ENCODE measurements around the gene BTBD9.

BTBD9 gene

DNA sequence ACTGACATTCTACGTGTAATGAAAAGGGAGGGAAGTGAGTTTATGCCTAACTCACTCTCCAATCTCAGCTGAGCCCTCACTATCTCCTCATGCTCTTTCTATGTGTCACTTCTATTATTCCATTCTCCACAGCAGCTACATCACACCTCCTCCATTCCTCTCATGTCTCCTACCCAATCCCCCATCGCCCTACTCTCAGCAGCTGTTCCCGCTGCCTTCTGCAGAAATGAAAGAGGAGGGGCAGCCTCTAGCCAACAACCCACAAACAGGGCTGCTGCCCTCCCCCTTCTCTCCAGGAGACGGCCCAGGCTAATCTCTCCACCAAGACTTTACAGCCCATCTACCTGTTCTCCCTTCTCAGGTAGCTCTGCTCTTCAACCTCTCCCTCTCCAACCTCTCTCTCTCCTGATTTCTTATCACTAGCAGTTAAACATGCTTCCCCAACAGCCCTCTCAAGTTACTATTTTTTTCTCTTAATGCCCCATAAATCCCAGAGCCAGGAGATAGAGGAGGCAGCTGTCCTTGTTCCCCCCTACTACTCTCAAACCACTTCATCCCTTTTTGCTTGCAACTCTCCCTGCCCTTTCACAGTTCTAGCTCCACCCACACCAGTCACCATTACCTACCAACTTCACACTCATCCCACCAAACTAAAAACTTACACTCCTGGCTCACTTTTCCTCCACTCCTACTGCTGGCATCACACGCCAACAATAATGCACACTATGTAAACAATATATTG lies 136.5 kb downstream of the BTBD9 start:
- no peak for DNase-seq

GRCh38 chr6:38502423-38502822 lies 137.3 kb downstream of the BTBD9 start:
- DNase-seq = no peak

DNA sequence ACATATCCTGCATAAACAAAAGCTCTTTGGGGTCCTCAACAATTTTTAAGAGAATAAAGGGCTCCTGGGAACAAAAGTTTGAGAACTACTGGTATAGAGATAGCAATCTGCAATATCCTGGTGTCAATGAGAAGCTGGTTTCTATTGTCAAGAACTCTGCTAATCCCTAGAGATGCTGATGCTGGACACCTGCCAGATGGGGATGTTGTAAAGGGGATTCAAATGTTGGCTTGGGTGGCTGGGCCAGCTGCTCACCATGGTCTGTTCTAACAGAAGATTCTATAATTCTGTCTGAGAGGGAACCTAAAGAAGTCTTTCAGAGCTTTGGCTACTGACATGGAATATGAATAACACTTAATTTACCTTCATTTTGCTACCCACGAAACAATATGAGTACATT lies 137.8 kb downstream of the BTBD9 start:
- DNase-seq = no peak

GRCh38 chr6:38499529-38500096 lies 140.1 kb downstream of the BTBD9 start:
- DNase-seq = no peak

GRCh38 chr6:38498805-38499445 lies 140.8 kb downstream of the BTBD9 start:
- DNase-seq = no peak

DNA sequence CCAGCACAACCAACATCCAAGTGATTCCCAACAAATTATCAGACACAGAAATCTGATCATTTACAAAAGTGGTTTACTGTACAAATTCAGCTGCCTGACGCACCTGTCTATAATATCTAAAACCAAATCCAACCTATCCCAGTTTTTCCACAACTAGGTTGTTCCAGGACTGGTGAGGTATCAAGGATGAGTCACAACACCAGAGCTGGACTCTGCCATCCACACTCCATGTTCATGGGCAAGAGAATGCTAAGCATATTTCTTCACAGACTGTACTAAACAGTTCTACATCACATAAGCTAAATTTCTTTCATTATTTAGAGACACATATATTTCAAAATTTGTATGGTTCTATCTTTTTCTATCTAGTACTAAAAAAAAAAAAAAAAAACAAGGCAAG lies 141.6 kb downstream of the BTBD9 start:
- no peak for DNase-seq

DNA sequence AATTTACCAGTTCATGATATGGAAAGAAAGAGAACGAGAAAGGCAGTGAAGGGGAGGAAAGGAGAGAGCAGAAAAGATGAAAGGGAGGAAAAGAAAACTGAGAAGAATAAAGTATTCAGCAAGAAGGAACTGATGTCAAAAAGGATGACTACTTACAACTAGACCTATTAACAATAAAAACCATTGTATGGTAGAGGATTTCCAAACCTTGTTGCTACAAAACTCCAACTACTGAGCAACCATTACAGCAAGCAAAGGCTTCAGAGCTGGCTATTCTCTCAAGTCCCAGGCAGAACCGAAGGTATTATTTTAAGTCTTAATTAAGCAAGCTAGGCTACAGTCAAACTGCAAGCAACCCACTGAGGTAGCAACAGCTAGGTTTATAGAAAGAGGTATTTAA lies 142.2 kb downstream of the BTBD9 start:
- DNase-seq = no peak

- peak; percentile 5 for DNase-seq
Observed at GRCh38 chr6:38495922-38496635, 143.7 kb downstream of the BTBD9 start.

GRCh38 chr6:38495518-38495917 lies 144.2 kb downstream of the BTBD9 start:
- DNase-seq = no peak

DNA sequence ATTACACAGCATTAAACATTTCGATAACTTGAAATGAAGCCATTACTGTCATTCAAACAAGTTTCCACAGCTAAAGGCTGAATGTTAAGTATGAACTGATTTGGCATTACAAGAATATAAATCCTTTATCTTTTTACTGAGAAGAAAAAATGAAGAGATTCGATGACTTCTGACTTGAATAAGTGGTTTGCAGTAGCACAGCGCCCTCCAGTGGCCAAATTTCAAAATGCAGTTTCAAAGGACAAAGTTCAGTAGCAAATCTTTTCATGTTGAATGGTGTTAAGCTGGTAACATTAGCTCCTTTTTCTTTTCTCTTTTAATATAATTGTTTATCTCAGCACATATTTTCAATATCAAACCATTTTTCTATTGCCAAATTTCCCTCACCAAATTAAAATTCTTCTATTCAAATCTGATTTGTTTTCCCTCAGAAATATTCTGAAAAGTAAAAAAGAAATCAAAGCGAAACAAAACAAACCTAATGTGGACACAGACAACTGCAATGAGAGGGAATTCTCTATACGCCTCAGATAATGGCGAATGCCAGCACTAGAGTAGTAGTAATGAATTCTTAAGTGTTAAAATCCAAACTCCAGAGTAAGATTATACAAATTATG lies 145.7 kb downstream of the BTBD9 start:
- DNase-seq = peak; percentile 78

DNA sequence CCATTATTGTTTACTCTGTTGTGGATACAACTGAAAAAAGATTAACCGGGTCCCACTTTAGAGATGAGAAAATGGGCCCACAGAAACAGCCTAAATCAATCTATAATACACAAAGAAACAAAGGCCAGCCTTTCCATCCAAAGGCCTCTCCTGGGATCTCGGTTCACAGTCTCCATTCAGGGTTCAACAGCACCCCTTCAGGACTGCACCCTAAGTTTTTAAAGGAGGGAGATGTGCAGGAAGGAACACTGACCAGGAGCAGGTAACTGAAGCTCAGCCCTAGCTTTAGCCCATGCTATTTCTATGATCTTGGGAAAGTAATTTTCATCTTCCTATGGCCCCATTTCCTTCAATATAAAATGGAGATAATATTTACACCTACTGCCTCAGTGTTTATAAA lies 147.7 kb downstream of the BTBD9 start:
- no peak for DNase-seq

DNA sequence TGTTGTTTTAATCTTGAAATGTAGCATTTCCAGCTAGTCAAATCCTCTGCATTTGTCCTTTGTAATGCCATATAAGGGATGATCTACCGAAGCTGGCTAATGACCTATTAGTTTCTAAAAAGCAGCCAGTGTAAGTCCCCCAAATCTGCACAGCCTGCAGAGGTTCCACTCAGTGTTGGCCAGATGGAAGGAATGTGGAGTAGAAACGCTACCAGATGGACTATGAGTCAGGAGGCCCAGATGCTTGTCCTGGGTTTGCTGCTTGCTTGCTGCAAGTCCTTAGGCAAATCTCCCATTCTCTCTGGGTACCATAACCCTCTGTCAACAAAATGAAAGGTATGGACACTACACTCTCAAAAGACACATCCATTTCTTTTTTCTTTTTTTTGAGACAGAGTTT lies 149.8 kb downstream of the BTBD9 start:
- DNase-seq = no peak

DNA sequence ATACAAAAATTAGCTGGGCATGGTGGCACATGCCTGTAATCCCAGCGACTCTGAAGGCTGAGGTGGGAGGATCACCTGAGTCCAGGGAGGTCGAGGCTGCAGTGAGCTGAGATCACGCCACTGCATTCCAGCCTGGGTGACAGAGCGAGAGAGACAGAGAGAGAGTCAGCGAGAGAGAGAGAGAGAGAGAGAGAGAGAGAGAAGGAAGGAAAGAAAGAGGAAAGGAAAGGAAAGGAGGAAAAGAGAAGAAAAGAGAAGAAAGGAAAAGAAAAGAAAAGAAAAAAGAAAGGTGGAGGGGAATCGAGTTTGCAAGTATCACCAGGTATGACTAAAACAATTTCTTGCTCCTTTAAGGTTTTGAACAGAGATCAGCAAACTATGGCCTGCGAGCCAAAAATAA lies 152.3 kb downstream of the BTBD9 start:
- DNase-seq = no peak

GRCh38 chr6:38485488-38485887 lies 154.2 kb downstream of the BTBD9 start:
- no peak for DNase-seq

DNA sequence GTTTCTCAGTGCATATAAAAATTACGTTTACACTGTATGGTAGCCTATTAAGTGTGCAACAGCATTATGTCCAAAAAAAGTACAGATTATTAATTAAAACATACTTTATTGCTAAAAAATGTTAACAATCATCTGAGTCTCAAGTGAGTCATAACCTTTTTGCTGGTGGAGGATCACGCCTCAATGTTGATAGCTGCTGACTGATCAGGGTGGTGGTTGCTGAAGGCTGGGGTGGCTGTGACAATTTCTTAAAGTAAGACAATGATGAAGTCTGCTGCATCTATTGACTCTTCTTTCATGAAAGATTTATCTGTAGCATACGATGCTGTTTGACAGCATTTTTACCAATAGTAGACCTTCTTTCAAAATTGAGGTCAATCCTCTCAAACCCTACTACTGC lies 155.1 kb downstream of the BTBD9 start:
- no peak for DNase-seq

DNA sequence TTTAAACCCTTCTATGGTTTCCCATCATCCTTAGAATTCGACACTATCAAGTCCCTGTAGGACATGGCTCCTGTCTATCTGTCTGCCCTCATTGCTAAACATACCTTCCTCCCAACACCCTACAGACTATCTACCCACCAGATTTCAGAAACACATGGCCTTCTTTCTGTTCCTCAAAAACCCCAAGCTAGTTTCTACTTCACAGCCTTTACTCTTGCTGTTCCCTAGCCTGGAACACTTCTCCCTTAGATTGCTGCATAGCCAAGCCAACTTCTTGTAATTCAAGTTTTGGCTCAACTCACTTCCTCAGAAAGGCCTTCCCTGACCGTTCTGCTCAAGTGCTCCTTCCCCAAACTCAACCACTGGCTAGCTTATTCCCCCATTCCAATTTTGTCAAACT lies 156.2 kb downstream of the BTBD9 start:
- DNase-seq = no peak

DNA sequence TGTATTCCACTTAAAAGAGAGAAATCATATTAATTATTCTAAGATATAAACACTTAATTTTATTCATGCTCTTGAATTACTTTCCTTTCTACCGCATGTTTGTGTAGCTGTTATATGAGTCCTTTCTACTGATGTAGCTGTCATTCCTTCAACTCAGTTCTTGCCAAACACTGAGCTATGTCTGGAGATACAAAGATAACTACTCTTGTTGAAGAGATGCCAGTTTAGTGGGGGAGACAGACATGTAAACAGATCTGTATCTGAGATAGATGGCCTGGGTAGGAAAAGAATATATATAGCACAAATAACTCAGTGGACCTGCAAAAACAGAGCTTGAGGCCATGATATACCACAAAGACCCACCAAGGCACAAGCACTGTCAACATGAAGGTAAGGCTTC lies 157.3 kb downstream of the BTBD9 start:
- DNase-seq = no peak

- DNase-seq = no peak
Observed at GRCh38 chr6:38481851-38482250, 157.9 kb downstream of the BTBD9 start.

- no peak for DNase-seq
Observed at GRCh38 chr6:38481211-38481836, 158.4 kb downstream of the BTBD9 start.

DNA sequence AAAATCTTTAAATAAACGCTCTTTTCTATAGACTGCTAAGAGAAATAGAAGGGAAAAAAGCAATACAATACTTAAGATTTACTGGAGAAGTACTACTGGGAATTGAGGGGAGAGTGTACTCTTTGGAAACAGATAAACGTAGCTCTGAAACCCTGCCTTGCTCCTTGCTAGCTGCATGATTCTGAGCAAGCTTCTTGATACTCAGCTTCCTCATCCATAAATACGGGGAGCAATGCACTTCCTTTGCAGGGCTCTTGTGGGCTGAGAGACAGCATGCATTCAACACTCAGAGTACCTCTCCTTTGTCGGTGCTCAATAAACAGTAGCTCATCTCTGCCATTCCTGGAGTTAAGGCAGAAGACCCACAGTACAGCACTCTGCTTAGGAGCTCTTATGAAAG lies 159.7 kb downstream of the BTBD9 start:
- DNase-seq = no peak

DNA sequence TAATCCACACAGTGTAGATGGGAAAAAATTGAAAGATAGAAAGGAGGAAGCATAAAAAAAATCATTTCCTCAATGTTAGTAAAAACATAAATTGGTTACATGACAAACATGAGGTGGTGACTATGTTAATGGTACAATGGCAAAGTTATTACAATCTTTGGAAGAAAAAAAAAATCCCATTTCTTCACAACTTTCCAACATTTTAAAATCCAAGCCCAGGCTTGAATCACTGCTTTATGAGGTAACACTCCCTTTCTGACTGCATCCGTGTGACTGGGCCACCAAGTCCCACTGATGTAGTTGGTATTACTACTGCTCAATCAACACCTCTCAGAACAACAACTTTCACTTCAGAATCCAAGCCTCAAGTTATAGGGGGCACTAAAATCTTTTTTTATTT lies 160.4 kb downstream of the BTBD9 start:
- no peak for DNase-seq

DNA sequence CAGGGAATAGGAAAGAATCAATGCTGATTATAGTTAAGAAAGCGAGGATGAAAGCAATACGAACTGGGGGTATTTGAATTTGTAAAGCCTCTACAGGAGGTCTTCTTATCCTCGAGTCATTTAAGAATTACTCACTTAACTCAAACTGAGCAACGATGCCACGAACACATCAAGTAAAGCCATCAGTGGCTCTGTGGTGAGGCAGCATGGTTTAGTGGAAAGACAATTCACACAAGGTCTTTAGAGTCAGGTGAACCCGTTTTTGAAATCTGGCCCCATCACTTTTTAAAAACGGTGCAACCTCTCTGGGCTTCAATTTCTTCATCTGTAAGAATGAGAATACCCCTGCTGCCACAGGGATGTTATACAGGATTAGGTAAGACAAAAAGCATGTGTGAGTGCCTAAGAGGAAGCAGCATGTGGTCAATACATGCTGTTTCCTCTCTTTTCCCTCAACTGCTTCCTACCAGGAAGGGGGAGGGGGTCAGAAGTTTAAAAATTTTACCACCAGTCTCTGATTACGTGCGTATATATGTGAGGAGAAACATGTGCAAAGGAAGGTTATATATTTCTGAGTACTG lies 162.0 kb downstream of the BTBD9 start:
- DNase-seq = no peak

DNA sequence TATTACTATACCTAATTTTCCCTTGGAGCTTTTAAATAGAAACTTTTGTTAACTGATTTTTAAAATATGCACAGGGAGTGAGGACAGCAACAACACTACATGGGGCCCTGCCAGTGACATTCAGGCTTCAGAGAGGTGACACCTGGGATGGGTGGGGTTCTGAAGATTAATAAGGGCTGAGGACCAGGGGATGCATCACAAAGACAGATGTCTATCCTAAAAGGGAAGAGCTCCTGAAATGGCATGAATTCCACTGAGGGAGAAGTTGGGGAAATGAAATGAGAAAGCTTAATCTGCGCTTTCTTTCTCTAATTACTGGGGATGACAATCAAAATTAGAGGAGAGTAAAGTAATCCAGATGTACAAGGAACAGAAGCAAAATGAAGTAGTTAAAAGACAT lies 162.8 kb downstream of the BTBD9 start:
- DNase-seq = no peak

Measured in CD4-positive, alpha-beta T cell treated with Interleukin-6 for 4 hours (primary cell).